Psoas muscle (tissue), 8 donors: ENCODE data around the gene TFR2. TPM values are rescaled to one million over a fixed set of nuclear protein-coding genes. Genes with fewer than 3 reads are reported as not detected.

ENCODE experiments used
- ATAC-seq, 4 donors: fragments of 200-7000 bp; cut with Tn5 transposase; one replicate each; pipeline ENCODE4 v1.9.1; 2020; ENCODE audit warnings: moderate library complexity in 3 of 4, mild to moderate bottlenecking in 2 of 4
- DNase-seq, 2 donors: peaks; one replicate each; pipeline ENCODE4 v3.0.0-alpha.2; 2020
- H3K27ac ChIP-seq: fragments of 200-600 bp; one replicate; pipeline ENCODE4 v1.8.0; 2022
- H3K27me3 ChIP-seq, 3 donors: fragments of 200-600 bp in 1 of 3; one replicate each; pipeline versions ENCODE4 v1.6.1 to v1.8.0; 2013 to 2022; ENCODE audit warnings: low read length in 2 of 3, mild to moderate bottlenecking in 2 of 3, moderate library complexity in 1 of 3; ENCODE audit not compliant: insufficient read depth in 3 of 3
- H3K36me3 ChIP-seq, 2 donors: fragments of 200-600 bp in 1 of 2; one replicate each; pipeline versions ENCODE4 v1.6.1 to v1.8.0; 2013 to 2022; ENCODE audit warnings: low read depth in 1 of 2, mild to moderate bottlenecking in 1 of 2, moderate library complexity in 1 of 2; ENCODE audit not compliant: insufficient read depth in 1 of 2
- H3K4me1 ChIP-seq: fragments of 200-600 bp; one replicate; pipeline ENCODE4 v1.8.0; 2022
- H3K4me3 ChIP-seq: fragments of 200-600 bp; one replicate; pipeline ENCODE4 v1.8.0; 2022; ENCODE audit warnings: mild to moderate bottlenecking
- H3K9me3 ChIP-seq: fragments of 200-600 bp; one replicate; pipeline ENCODE4 v1.8.0; 2022
- WGBS, 3 donors: extraction: QIAGEN DNeasy Blood & Tissue Kit; methylation state at CpG; one replicate each; pipeline versions ENCODE4 v1.1.6 to v1.1.7; 2013; 5-methylcytosine and 5-hydroxymethylcytosine counted together
- intact Hi-C, 2 donors: fragments of 100-400 bp; cut with DNase I; formaldehyde crosslinking; loops; one replicate each; pipeline versions ENCODE4 v1.11.0 to v1.14.2; 2022
- polyA plus RNA-seq, 3 donors: library from polyadenylated mRNA; stranded (reverse); fragments of 200-250 nt; gene quantifications; one replicate each; pipeline ENCODE4 v1.2.3, GENCODE V29; 2013
- total RNA-seq, 4 donors: library from RNA; stranded (reverse); fragmentation: NEBNext Ultra II Directional in 2 of 4; extraction: Animal tissue kit (Norgen Biotek cat#: 25700) in 2 of 4; gene quantifications; one replicate each; pipeline versions ENCODE4 v1.2.1 to v1.2.4, GENCODE V29; 2021 to 2023
- TF ChIP-seq, protein P1 (sequence below): fragments of 200-600 bp; IDR thresholded peaks from one replicate; pipeline ENCODE4 v1.8.0; 2022; ENCODE audit warnings: antibody characterized with exemption
- donor health status: healthy with polysubstance abuse.
- donor health status: DM: no; HTN: no; CAD: no; lungs with moderate emphysema.
- donor health status: Bipolar disorder and iron deficiency.
- donor health status: healthy.
- donor health status: DM: yes; HTN: yes; CAD: no.
- donor health status: DM: no; HTN: no; CAD: no.
- donor health status: DM: no; HTN: no; CAD: no.
- donor health status: DM: yes; HTN: yes; CAD: no.

The TFR2 gene
- total and polyA plus RNA-seq, 7 donors = 0.04 to 0.36 TPM; not detected in 5

DNA sequence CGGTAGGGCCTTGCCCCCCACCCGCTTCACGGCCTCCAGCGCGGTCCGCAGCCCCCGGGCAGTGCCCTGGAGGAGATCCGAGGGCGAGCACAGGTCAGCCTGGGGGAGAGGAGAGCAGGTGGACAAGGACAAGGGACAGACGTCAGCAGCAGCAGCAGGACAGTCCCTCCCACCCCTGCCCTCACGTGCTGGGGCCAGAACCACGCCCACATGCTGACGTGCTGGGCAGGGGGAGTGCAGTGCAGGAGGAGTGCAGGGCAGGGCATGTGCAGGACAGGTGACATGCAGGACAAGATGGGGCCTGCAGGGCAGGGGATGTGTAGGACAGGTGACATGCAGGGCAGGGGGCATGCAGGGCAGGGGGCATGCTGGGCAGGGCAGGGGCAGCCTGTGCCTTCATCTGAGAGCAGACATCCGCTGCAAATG is 66.1 kb downstream of the TFR2 start:
- ATAC-seq (no peak), DNase-seq (no peak)
- WGBS, 3 donors = 78 to 85% (median 80%) methylated on average over 10 to 14 of the region's 14 CpGs
- H3K4me1 ChIP-seq = no peaks in the 10 kb centered on the region
- H3K4me3 ChIP-seq = no peak overlapping the region
- peaks cover 15 to 77% of the 10 kb centered on the region in 2 donors for H3K36me3 ChIP-seq
- peaks cover 0 to 57% (median 10%) of the 10 kb centered on the region in 3 donors for H3K27me3 ChIP-seq
- TF ChIP-seq, protein P1, sequence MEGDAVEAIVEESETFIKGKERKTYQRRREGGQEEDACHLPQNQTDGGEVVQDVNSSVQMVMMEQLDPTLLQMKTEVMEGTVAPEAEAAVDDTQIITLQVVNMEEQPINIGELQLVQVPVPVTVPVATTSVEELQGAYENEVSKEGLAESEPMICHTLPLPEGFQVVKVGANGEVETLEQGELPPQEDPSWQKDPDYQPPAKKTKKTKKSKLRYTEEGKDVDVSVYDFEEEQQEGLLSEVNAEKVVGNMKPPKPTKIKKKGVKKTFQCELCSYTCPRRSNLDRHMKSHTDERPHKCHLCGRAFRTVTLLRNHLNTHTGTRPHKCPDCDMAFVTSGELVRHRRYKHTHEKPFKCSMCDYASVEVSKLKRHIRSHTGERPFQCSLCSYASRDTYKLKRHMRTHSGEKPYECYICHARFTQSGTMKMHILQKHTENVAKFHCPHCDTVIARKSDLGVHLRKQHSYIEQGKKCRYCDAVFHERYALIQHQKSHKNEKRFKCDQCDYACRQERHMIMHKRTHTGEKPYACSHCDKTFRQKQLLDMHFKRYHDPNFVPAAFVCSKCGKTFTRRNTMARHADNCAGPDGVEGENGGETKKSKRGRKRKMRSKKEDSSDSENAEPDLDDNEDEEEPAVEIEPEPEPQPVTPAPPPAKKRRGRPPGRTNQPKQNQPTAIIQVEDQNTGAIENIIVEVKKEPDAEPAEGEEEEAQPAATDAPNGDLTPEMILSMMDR = no peak
- no peak overlapping the region for H3K27ac ChIP-seq
- intact Hi-C loops = loop anchor here in 1 of 2 donors (5.0 kb wide), 1 partner anchor 112 kb away; no protein-coding TSS in a partner anchor
- H3K9me3 ChIP-seq = no peaks in the 10 kb centered on the region

DNA sequence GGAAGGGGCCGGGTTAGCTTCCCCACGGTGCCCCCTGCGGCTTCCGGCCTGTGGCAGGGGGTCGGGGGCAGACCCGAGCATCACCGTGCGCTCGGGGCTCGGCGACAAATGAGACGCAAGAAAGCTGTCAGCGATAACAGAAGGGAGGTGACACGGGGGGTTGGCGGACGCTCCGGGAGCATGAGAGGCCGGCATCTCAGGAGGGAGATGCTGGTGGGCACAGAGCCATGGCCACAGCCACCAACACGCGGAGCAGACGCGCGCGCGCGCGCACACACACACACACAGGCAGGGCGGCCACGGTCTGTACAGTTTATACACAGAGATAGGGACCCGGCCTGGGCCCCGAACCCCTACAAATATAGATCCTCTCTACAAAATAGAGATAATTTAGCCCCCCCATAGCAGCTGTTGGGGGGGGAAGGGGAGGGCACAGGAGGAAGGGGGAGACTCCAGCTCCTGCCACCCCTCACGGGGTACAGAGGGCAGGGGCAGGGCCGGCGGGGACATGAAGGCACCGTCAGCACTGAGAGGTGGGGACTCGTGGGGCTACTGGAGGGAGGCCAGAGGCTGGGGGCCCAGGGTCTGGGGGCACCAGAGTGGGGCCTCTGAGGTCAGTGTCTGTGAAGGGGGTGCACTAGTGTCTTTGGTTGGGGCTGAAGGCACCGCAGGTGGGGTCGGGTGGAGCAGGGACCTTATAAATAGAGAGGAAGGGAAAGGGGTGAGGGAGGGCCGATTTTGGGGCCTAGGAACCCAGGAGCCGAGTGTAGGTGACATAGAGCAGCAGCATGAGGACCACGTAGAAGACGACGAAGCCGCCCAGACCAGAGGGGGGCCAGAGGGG is 66.8 kb downstream of the TFR2 start:
- TF ChIP-seq, protein P1 = no peak
- Histone ChIP-seq H3K27ac (no peak overlapping the region), H3K4me3 (no peak overlapping the region), H3K27me3 (peaks cover 0 to 60% (median 14%) of the 10 kb centered on the region in 3 donors), H3K4me1 (no peaks in the 10 kb centered on the region), H3K9me3 (no peaks in the 10 kb centered on the region), H3K36me3 (peaks cover 15 to 72% of the 10 kb centered on the region in 2 donors)
- intact Hi-C loops = loop anchor here in 1 of 2 donors (5.0 kb wide), 1 partner anchor 113 kb away; no protein-coding TSS in a partner anchor
- WGBS, 3 donors = 91 to 94% (median 92%) methylated on average over 42 to 44 of the region's 44 CpGs
- no peak for DNase-seq
- ATAC-seq = no peak

DNA sequence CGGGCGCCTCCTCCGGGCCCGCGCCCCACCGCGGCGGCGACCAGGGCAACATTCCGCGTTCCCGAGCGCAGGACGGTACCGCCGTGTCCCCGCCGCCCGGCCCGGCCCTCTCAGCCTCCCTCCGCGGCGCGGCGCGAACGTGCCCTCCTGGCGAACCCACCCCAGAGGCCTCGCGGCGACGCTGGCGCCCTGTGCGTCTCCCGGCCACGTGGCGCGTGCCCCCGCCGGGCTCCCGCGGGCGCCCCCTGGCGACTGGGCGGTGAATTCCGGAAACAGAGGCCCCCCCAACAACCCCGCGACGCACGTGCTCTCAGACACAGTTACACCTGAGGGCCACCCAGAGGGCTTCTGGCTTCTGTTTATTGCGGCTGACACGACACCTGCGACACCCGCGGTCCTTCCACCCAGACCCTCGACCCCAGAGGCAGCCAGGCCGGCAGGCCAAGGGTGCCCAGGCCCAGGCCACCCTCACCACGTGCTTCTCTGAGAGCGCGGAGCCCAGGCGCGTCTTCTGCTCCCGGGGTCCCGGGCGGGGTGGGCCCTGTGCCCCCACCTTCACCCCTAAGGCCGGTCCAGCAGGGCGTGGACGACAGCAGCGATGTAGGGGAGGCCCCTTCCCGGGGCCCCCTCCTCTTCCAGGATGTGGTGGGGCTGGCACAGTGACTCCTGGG is 67.5 kb downstream of the TFR2 start, which contains the start of gene SAP25:
TSS of gene SAP25 (minus strand) at position 210 of the 671 bp plus-strand sequence. CDS start at position 52, 158 bp downstream.
- H3K9me3 ChIP-seq = no peaks in the 10 kb centered on the region
- TF ChIP-seq, protein P1 = no peak
- no peak within 1 kb of the TSS for H3K4me3 ChIP-seq
- intact Hi-C loops = no loop called here
- 92 to 93% (median 93%) methylated on average over 67 to 70 of the region's 70 CpGs for WGBS, 3 donors
- no peaks in the 10 kb centered on the region for H3K4me1 ChIP-seq
- H3K27me3 ChIP-seq = peaks cover 0 to 60% (median 14%) of the 10 kb centered on the region in 3 donors
- H3K27ac ChIP-seq = no peak within 1 kb of the TSS
- ATAC-seq (no peak), DNase-seq (no peak)
- peaks cover 15 to 64% of the 10 kb centered on the region in 2 donors for H3K36me3 ChIP-seq

DNA sequence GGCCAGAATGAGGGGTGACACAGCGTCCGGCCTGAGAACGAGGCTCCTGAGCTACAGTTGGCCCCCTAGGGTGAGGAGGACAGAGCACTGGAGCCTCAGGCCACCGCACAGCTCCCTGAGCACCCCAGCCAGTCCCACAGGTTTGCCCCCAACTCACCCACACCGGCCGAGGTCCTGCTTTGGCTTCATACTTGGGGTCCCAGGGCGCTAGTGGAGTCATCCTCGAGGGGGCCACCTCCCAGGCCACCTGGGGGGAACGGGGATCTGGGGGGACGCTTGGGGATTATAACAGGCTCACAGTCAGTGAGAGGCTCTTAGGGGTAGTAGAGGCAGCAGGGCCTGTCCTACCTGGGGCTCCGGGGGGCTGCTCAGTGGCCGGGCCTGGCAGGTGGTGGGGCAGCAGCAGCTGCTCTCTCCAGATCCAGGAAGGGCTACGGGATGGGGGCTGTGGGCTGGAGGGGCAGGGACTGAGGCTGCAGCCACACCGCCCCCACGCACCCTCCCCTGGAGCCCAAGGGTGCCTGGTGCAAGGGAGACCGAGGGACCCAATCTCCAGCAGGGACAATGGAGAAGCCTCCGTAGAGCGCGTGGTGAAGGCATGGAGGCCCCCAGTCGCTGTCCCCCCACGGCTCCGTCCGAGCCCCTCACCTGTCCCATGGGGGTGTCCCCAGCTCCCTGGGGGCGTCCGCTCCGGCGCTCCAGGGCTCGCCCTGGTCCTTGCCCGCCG is 68.2 kb downstream of the TFR2 start:
- no peak overlapping the region for H3K27ac ChIP-seq
- TF ChIP-seq, protein P1 = no peak
- H3K36me3 ChIP-seq = peaks cover 15 to 57% of the 10 kb centered on the region in 2 donors
- H3K9me3 ChIP-seq = no peaks in the 10 kb centered on the region
- WGBS, 3 donors = 90 to 92% (median 91%) methylated on average over 28 to 30 of the region's 30 CpGs
- ATAC-seq (no peak), DNase-seq (no peak)
- H3K4me1 ChIP-seq = no peaks in the 10 kb centered on the region
- peaks cover 0 to 60% (median 14%) of the 10 kb centered on the region in 3 donors for H3K27me3 ChIP-seq
- intact Hi-C loops = no loop called here
- no peak overlapping the region for H3K4me3 ChIP-seq
